Stimulated activated CD8-positive, alpha-beta memory T cell treated with anti-CD3 and anti-CD28 coated beads, Interleukin-7, amount 100 ng/mL, for 4 hours (primary cell): Measurements from ENCODE around the gene PTK6.

Experiments used
- DNase-seq, 2 donors: peaks; one replicate each; pipeline ENCODE4 v3.0.0-alpha.2; 2020; ENCODE audit warnings: low read depth in 2 of 2

Gene PTK6

DNA sequence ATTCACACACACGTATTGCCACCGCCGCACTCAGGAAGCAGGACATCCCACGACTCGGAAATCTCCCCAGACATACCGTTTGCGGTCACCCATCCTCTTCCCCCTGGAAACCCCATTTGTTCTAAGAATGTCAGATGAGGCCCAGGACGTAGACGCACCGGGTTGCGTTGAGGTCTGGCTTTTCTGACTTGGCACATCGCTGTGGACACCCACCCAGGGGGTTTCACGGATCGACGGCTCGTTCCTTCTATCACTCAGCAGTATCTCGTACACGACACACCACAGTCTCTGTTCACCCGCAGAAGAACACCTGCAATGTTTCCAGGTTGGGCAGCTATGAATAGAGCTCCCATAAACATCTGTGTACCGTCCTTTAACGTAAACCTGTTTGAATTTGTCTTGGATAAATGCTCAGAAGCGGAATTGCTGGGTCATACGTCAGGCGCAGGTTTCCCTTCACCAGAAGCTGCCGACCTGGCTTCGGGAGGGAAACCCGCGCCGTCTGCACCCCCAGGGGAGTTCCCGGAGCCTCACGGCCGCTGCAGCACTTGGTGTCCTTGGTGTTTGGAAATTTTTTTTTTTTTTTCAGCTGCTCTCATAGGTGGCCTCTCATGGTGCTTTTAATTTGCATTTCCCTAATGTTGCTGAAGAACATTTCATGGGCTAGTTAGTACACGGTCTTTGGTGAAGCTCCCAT is 29.0 kb downstream of the PTK6 start:
- no peak for DNase-seq

DNA sequence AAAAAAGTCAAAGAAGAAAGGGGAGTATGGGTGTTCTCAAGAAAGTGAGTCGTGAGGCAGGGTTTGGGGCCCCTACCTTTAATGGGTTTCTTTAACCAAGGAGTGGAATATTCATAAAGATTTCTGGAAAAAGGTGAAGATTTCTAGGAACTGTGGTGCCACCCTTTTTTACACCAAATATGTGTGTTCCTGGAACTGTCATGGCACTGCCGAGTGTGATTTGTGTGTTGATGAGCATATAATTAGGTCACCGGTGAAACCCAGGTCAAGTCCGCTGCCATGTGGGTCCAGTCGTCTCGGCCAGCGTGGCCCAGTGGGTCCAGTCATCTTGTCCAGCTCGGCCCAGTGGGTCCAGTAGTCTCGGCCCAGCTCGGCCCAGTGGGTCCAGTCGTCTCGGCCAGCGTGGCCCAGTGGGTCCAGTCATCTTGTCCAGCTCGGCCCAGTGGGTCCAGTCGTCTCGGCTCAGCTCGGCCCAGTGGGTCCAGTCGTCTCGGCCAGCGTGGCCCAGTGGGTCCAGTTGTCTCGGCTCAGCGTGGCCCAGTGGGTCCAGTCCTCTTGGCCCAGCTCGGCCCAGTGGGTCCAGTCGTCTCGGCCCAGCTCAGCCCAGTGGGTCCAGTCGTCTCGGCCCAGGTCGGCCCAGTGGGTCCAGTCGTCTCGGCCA is 30.0 kb downstream of the PTK6 start:
- no peak for DNase-seq

GRCh38 chr20:63505723-63506122 is 31.5 kb downstream of the PTK6 start:
- no peak for DNase-seq

DNA sequence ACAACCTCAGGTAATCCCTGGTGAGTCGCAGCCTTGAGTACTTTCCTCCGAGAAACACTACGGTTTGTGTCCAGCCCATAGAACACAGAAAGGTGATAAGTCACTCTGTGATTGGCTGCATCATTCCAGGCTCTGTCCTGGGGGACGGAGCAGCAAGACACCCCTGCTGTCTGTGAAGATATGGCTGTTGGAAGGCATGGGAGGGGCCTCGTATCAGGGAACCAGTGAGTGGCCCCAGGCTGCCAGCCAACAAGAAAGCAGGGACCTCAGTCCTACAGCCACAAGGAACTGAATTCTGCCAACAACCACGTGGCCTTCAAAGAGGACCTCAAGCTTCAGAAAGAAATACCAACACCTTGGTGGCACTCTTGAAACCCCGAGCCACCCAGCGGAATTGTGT is 31.9 kb downstream of the PTK6 start:
- no peak for DNase-seq

GRCh38 chr20:63504642-63505041 is 32.5 kb downstream of the PTK6 start:
- no peak for DNase-seq

DNA sequence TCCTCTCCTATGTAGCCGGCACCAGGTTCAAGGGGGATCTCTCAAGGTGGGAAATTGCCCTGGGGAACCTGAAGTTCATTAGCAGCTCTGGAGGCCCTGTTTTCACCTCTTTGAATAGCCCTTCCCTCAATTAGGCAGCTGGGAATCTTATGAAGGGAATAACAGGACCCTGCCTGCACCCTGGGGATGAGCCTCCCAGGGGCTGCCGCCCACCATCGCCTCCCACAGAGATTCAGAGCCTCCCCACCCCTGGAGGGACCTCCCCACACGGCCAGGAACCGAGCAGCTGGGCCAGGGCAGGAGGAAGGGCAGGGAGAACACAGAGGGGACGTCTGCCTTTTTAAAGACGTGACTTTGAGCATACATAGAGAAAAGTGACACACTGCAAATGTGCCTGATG is 33.7 kb downstream of the PTK6 start:
- DNase-seq: no peak

GRCh38 chr20:63502671-63503172 is 34.5 kb downstream of the PTK6 start:
- DNase-seq: no peak

- no peak for DNase-seq
These were observed 35.1 kb downstream of the PTK6 start for GRCh38 chr20:63501818-63502670.

DNA sequence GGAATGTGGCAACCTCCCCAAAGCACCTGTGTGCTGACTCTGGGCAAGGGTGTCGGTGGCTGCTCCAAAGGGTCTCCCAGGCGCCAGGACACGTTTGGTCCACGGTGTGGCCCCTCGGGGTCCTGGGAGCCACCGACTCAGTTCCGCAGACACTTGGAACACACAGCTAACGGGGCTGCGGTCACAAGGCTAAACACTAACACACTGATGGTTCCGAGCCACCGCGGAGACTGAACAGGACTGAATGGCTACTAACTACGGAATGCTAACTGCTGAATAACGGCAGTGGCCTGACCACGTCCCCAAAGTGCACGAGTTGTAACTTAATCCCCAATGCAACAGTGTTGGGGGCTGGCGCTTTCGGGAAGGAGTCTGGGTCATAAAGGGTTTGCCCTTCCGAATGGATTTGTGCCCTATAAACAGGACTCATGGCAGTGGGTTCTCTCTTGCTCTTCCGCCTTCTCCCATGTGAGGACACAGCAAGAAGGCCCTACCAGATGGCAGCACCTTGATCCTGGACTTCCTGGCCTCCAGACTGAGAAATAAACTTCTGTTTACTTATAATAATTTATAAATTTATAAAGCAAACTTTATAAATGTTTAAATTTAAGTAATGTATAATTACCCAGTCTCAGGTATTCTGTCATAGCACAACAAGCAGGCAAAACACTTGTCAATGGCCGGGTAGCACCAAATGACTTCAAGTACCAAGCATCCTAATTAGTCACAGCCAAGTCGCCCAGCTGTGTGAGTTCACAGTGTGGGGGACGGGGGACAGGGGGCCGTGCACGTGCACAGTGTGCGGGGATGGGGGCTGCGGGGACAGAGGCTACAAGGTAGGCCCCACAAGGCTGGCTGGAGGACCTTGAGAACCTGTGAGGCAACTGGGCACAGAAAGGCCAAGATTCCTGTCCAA is 36.0 kb downstream of the PTK6 start:
- no peak for DNase-seq

DNA sequence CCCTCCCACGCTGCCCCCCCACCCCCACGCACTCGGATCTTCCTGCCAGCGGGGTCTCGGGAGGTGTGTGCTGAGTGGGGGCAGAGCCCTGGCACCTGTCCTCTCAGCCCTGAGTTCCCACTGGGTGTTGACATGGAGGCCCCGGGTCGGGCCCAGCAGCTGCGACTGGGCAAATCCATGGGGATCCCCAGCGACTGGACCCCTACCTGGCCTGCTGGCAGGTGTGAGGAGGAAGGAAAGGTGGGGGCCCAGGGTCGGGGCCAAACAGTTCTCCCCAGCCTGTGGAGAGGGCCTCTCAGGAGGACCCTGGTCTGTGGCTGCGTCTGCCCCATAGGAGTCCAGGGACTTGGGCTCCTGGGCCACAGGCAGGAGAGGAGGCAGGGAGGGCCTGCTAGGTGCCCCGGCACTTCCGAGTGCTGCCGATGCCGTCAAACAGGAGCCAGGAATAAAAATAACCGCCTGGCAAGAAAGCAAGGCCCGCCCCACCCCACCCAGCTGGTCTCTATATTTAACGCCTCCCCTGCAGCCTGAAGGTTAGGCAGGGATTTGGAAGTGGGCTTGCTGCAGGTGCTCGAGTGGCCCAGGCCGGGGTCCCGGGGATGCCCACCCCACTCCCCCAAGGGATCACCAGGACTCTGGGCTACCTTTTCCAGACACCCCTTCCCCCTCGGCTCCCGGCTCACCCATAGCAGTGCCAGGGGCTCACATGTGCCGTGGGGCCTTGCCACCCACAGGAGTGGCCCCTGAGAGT is 36.9 kb downstream of the PTK6 start:
- no peak for DNase-seq

DNA sequence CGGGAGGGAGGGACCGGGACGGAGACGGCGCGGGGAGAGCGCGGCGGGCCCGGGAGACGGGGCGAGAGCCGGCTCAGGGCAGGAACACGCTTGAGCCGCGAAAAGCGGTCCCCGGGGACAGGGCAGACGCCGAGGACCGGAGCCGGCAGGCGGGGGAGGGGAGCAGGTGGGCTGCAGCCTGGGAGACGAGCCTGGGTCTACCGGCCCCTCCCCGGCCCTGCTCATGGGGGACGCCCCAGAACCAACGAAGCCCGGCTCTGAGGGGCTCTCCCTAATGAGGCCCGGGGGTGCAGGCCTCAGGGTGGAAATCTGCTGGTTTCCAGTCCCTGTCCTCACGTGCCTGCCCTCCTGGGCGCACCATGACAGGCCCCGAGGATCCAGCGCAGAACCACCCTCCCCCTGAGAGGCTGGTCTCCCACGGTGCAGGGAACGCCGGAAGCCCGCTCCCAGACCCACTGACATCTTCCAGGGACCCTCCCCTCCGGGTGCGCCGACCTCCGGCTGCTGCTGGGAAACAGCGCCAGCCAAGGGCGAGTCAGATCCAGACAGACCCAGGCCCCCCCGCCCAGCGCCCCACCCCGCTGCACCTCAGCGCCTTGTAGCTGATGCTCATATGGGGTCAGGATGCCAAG is 37.7 kb downstream of the PTK6 start:
- no peak for DNase-seq

GRCh38 chr20:63498960-63499337 is 38.2 kb downstream of the PTK6 start, which contains the start of gene EEF1A2:
Gene EEF1A2, minus strand, starts transcription at chr20:63499083. Its CDS starts 1,320 bp downstream, at chr20:63497763.
- DNase-seq: peak in 1 of 2 donors; percentile 41

- no peak for DNase-seq
These were observed 38.9 kb downstream of the PTK6 start for GRCh38 chr20:63497946-63498935.

DNA sequence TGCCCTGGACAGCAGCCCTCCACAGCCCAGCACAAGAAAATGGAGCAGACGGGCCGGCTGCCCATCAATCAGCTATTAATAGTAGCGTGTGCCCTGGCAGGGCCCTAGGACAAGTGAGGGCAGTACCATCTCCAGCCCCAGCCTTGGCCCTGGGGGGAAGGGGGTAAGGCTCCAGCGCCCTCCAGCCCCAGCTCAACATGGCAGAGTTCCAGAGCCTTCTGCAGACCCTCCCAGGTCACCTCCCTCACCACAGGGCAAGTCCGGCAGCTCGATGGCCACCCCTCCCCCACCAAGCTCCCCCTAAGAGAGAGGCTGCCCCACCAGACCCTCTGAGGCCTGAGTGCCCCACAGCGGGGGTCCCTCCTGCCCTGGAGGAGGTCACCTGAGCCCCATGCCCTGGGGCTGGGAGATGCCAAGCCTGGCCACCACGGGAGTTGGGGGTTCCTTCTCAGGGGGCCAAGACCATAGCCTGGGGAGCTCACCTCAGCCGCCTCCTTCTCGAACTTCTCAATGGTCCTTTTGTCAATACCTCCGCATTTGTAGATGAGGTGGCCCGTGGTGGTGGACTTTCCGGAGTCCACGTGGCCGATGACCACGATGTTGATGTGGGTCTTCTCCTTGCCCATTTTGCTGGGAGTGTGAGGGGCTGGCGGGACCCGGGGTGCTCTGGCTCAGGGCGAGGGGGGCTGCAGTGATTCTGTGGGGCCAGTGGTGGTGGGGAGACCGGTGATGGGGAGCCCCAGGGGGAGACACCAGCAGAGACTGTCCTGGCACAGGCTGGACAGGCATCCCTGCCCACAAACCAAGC is 39.8 kb downstream of the PTK6 start:
- no peak for DNase-seq

DNA sequence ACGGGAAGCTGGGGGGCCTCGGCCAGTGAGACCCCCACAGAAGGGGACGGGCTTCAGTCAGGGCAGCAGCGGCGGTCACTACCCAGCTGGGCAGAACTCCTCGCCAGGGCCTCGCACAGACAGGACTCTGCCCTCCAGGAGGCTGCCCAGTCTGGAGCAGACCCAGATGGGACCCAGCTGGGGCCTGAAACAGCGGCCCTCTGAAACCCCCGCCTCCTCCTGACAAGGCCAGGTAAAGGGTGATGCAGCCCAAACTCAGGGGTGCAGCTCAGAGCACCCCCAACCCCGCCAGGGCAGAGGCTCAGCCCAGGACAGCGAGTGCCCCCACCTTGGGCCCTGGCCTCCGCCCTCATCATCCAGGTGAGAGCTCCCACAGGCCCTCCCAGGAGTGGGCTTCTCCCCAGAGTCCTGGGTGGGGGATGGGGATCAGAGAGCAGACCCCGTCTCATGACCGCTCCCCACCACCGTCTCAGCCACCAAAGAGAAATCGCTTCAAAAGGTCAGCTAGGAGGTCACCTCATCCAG is 40.5 kb downstream of the PTK6 start:
- no peak for DNase-seq

GRCh38 chr20:63495741-63496595 is 41.2 kb downstream of the PTK6 start:
- DNase-seq: peak; percentile 44 to 63
